ENCODE measurements around the gene FOXP1. TPM values are rescaled to one million over a fixed set of nuclear protein-coding genes. Genes with fewer than 3 reads are reported as not detected.

The FOXP1 gene
- total and polyA plus RNA-seq, 9 of the 15 experiments (the other 6 are each of a cell fraction or from before 2014, with no cell fraction given): 7.7 to 34.5 (median 13.7) TPM

DNA sequence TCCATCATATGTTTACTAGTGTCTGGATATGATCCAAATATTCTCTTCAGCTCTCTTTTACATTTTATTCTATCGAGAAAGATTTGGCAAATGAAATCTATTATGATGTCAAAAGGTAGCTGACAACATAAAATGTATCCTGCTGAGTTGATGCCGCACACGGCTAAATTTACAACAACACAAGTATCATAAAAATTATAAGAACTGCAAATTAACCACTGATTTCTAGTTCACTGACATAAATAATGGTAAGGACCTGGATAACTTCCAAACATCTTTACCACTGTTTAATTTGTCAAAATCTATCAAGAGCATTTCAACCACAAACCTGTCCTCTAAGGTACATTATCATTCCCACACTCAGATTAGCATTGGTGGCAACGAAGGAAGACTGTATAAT is 244.5 kb downstream of the FOXP1 start (continued):
- TF ChIP-seq ZBTB40 (IDR thresholded peaks at IDR 0.05) (no peak), ZBTB40 (CRISPR knock-in tag; IDR thresholded peaks at IDR 0.05) (no peak), FOXA3 (CRISPR knock-in tag; conservative IDR thresholded peaks at IDR 0.05 in 1 of 2, IDR thresholded peaks at IDR 0.05 in 1 of 2) (no peak), GATAD2A (IDR thresholded peaks at IDR 0.05) (no peak), CBX1 (IDR thresholded peaks at IDR 0.05; ENCODE audit: low read depth) (no peak), NR4A1 (CRISPR knock-in tag; IDR thresholded peaks at IDR 0.05) (no peak), NR4A1 (tag; IDR thresholded peaks at IDR 0.05) (no peak), PHF8 (IDR thresholded peaks at IDR 0.05; ENCODE audit: borderline replicate concordance, low read length) (no peak), CREBBP (IDR thresholded peaks at IDR 0.05; ENCODE audit: low read depth, low read length) (no peak), GTF2F1 (IDR thresholded peaks at IDR 0.05; ENCODE audit: low read depth, low read length) (no peak)
